ENCODE results near the gene GSTA3. TPM values are rescaled to one million over a fixed set of nuclear protein-coding genes. Genes with fewer than 3 reads are reported as not detected.

The GSTA3 gene
- not detected in 2 replicates for total RNA-seq (2012; rRNA removed)
- polyA plus RNA-seq (2012; rRNA removed) = not detected in 2 replicates
- not detected in 2 replicates for polyA plus RNA-seq (2012; cell fraction: cytosol; rRNA removed)
- not detected in 2 replicates for polyA plus RNA-seq (2012; cell fraction: nucleus; rRNA removed; ENCODE audit: low replicate concordance)
- Bru-seq, nascent RNA = not detected
- BruChase-seq, experiment 1, labeled RNA remaining after a 6-hour chase = not detected
- percentile 6 among the genes with signal in this experiment for BruChase-seq, experiment 2, labeled RNA remaining after a 2-hour chase
- long read RNA-seq = 0 reads

DNA sequence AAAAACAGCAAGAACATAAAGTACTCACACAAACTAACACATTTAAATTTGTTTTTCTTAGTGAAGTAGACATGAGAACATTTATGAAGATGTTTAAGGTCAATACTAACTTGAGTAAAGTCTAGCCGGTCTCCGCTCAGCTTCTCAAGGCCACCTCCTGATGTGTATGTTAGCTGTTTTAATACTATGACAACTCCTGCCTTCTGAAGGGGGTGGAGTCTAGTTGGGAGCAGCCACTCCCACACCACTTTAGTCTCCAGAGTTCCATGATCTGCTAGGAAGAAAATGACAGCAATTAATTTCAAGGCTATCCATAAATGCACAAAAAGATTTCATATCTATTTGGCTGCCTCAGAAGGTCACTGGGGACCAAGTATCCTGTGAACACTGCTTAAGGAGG is at the start of gene GSTA3:
Gene GSTA3, minus strand, starts transcription at position 168 of the 400 bp plus-strand sequence. CDS start 3,864 bp downstream, outside the sequence.
- Histone ChIP-seq H3K9me3 (ENCODE audit: control insufficient read depth, insufficient read depth, low read length) (no peaks in the 10 kb centered on the region), H3K9ac (ENCODE audit: low read depth, low read length) (no peak within 1 kb of the TSS), H2BK120ac (ENCODE audit: low read depth, low read length) (no peak within 1 kb of the TSS), H3K18ac (ENCODE audit: low read depth, low read length) (no peak within 1 kb of the TSS), H4K8ac (ENCODE audit: low read depth in 2 of 2, low read length in 2 of 2) (no peak within 1 kb of the TSS), H3K4ac (ENCODE audit: low read depth, low read length) (no peak within 1 kb of the TSS), H3K4me2 (ENCODE audit: low read depth, low read length) (no peak within 1 kb of the TSS), H3K4me1 (ENCODE audit: control insufficient read depth, insufficient read depth, low read length) (no peaks in the 10 kb centered on the region), H2AFZ (replicated peaks; ENCODE audit: low read length, poor library complexity) (peak within 1 kb of the TSS; percentile 59), H2BK5ac (ENCODE audit: low read depth, low read length, poor library complexity, severe bottlenecking) (no peak within 1 kb of the TSS), H2BK20ac (ENCODE audit: low read depth, low read length) (no peak within 1 kb of the TSS), H3K4me3 (ENCODE audit: insufficient read depth, low read depth, low read length) (no peak within 1 kb of the TSS), H3K23ac (ENCODE audit: low read depth, low read length) (no peak within 1 kb of the TSS), H4K5ac (ENCODE audit: low read depth, low read length) (no peak within 1 kb of the TSS), H2BK15ac (ENCODE audit: low read depth, low read length) (no peak within 1 kb of the TSS), H3K56ac (ENCODE audit: extremely low read depth, insufficient read depth, low read length) (no peak within 1 kb of the TSS), H3K36me3 (ENCODE audit: control insufficient read depth, insufficient read depth, low read length) (no peaks in the 10 kb centered on the region), H4K91ac (ENCODE audit: insufficient read depth, low read depth, low read length) (no peak within 1 kb of the TSS), H4K20me1 (ENCODE audit: insufficient read depth, low read length) (no peaks in the 10 kb centered on the region), H3K27me3 (ENCODE audit: control insufficient read depth, insufficient read depth, low read length) (no peaks in the 10 kb centered on the region), H3K14ac (replicated peaks; ENCODE audit: low read depth, low read length) (no peak within 1 kb of the TSS), H3K79me1 (ENCODE audit: low read depth in 1 of 2, low read length in 2 of 2) (no peaks in the 10 kb centered on the region), H3K27ac (ENCODE audit: insufficient read depth, low read length) (no peak within 1 kb of the TSS), H3K9me1 (ENCODE audit: insufficient read depth, low read length) (no peaks in the 10 kb centered on the region), H2AK5ac (ENCODE audit: low read depth, low read length) (no peak within 1 kb of the TSS), H2AK9ac (replicated peaks; ENCODE audit: low read depth, low read length, poor library complexity) (no peak within 1 kb of the TSS)
- WGBS, 2 experiments (ENCODE audit: extremely low coverage in 2 of 2, insufficient read length in 1 of 2) = no CpG with 5 or more reads among the region's 2 CpGs
- no TSS peak for BruUV-seq (replicated peaks)
- DNase-seq (no peak), ATAC-seq (ENCODE audit: low read depth) (no peak)
- POLR2A ChIA-PET (ENCODE audit: unreplicated experiment) = no interaction called here
- in situ Hi-C loops (cut with MboI; ENCODE audit: low sequenced_read_pairs) (no loop called here), dilution Hi-C loops (cut with HindIII; ENCODE audit: low sequenced_read_pairs, unreplicated experiment) (no loop called here), intact Hi-C loops (cut with micrococcal nuclease) (no loop called here)
- TF ChIP-seq MXI1 (IDR thresholded peaks at IDR 0.05; ENCODE audit: borderline replicate concordance, low read depth, low read length) (no peak), FOS (IDR thresholded peaks at IDR 0.05; ENCODE audit: low read depth, low read length) (no peak), RCOR1 (IDR thresholded peaks at IDR 0.05; ENCODE audit: insufficient replicate concordance, low read length) (no peak), RFX5 (IDR thresholded peaks at IDR 0.05; ENCODE audit: low read depth, low read length) (no peak), BHLHE40 (IDR thresholded peaks at IDR 0.05; ENCODE audit: low read depth, low read length) (no peak), CHD1 (IDR thresholded peaks at IDR 0.05; ENCODE audit: low read depth, low read length) (no peak), MAZ (IDR thresholded peaks at IDR 0.05; ENCODE audit: borderline replicate concordance, low read depth, low read length) (no peak), SMC3 (IDR thresholded peaks at IDR 0.05; ENCODE audit: low read depth, low read length) (no peak), POLR2A (IDR thresholded peaks at IDR 0.05; ENCODE audit: low read depth, low read length) (no peak), MAFK (IDR thresholded peaks at IDR 0.05; ENCODE audit: low read depth, low read length) (no peak), CEBPB (IDR thresholded peaks at IDR 0.05; ENCODE audit: low read depth, low read length) (no peak)
- TF ChIP-seq, protein P1, sequence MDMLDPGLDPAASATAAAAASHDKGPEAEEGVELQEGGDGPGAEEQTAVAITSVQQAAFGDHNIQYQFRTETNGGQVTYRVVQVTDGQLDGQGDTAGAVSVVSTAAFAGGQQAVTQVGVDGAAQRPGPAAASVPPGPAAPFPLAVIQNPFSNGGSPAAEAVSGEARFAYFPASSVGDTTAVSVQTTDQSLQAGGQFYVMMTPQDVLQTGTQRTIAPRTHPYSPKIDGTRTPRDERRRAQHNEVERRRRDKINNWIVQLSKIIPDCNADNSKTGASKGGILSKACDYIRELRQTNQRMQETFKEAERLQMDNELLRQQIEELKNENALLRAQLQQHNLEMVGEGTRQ (IDR thresholded peaks at IDR 0.05; ENCODE audit: low read depth, low read length) = no peak
- TF ChIP-seq, protein P2, sequence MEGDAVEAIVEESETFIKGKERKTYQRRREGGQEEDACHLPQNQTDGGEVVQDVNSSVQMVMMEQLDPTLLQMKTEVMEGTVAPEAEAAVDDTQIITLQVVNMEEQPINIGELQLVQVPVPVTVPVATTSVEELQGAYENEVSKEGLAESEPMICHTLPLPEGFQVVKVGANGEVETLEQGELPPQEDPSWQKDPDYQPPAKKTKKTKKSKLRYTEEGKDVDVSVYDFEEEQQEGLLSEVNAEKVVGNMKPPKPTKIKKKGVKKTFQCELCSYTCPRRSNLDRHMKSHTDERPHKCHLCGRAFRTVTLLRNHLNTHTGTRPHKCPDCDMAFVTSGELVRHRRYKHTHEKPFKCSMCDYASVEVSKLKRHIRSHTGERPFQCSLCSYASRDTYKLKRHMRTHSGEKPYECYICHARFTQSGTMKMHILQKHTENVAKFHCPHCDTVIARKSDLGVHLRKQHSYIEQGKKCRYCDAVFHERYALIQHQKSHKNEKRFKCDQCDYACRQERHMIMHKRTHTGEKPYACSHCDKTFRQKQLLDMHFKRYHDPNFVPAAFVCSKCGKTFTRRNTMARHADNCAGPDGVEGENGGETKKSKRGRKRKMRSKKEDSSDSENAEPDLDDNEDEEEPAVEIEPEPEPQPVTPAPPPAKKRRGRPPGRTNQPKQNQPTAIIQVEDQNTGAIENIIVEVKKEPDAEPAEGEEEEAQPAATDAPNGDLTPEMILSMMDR (conservative IDR thresholded peaks at IDR 0.05; ENCODE audit: low read depth, low read length) = no peak
- TF ChIP-seq, protein P3, sequence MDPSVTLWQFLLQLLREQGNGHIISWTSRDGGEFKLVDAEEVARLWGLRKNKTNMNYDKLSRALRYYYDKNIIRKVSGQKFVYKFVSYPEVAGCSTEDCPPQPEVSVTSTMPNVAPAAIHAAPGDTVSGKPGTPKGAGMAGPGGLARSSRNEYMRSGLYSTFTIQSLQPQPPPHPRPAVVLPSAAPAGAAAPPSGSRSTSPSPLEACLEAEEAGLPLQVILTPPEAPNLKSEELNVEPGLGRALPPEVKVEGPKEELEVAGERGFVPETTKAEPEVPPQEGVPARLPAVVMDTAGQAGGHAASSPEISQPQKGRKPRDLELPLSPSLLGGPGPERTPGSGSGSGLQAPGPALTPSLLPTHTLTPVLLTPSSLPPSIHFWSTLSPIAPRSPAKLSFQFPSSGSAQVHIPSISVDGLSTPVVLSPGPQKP (IDR thresholded peaks at IDR 0.05; ENCODE audit: borderline replicate concordance, low read depth, low read length) = no peak
- CTCF ChIA-PET = no interaction called here

Data from IMR-90 (cell line).